B cell (primary cell): ENCODE results near the gene MRPL33. TPM values are rescaled to one million over a fixed set of nuclear protein-coding genes. Genes with fewer than 3 reads are reported as not detected.
"Not testable (repeated sequence)": the region's sequence is repeated elsewhere in the genome, so short reads cannot be mapped to it uniquely, and the experiment has no call there.

Experiments
- ATAC-seq: fragments of 200-7000 bp; cut with Tn5 transposase; one replicate; pipeline ENCODE4 v1.10.0; 2021; ENCODE audit warnings: low read depth, mild to moderate bottlenecking, moderate number of reproducible peaks, moderate library complexity
- CTCF ChIA-PET: fragments of 350-600 bp; sonication (Branson Sonifier 250); formaldehyde crosslinking; loops from one replicate; lab custom pipeline; 2021; ENCODE audit warnings: antibody characterized with exemption, inconsistent platforms; lab: Charles Lee
- POLR2A ChIA-PET: fragments of 350-600 bp; sonication (Branson Sonifier 250); formaldehyde crosslinking; loops from one replicate; lab custom pipeline; 2021; ENCODE audit warnings: antibody characterized with exemption; lab: Charles Lee
- DNase-seq: peaks from one replicate; pipeline ENCODE4 v3.0.0; 2013
- H2AFZ ChIP-seq: 2 replicates; pipeline ENCODE4 v1.6.1; 2012; ENCODE audit warnings: mild to moderate bottlenecking, low read depth, low read length; ENCODE audit not compliant: insufficient read depth, poor library complexity, severe bottlenecking
- H3K27ac ChIP-seq, 2 donors: 1 replicate in 1 of 2; 2 replicates in 1 of 2; pipeline ENCODE4 v1.5.1; 2012 to 2013; ENCODE audit warnings: low read length in 2 of 2, mild to moderate bottlenecking in 2 of 2, moderate library complexity in 1 of 2
- H3K27me3 ChIP-seq, 4 experiments: fragments of 200-600 bp in 1 of 4; sonication (generic) in 1 of 4; replicated peaks in 1 of 4; 1 replicate in 2 of 4; 2 replicates in 2 of 4; pipeline versions ENCODE4 v1.6.1 to v1.7.0; 2013 to 2016; ENCODE audit warnings: low read length in 3 of 4, mild to moderate bottlenecking in 2 of 4, mixed read lengths in 1 of 4, moderate library complexity in 1 of 4; ENCODE audit not compliant: insufficient read depth in 4 of 4, control insufficient read depth in 3 of 4; ENCODE audit errors: control extremely low read depth in 1 of 4
- H3K36me3 ChIP-seq, 2 experiments: replicated peaks in 1 of 2; 1 replicate in 1 of 2; 2 replicates in 1 of 2; pipeline versions ENCODE4 v1.6.1 to v1.7.1; 2013; ENCODE audit warnings: low read length in 1 of 2; ENCODE audit not compliant: insufficient read depth in 2 of 2, control insufficient read depth in 1 of 2; ENCODE audit errors: control extremely low read depth in 1 of 2, extremely low read depth in 1 of 2
- H3K4me1 ChIP-seq, 2 donors: fragments of 200-600 bp in 1 of 2; sonication (generic) in 1 of 2; 1 replicate in 1 of 2; 2 replicates in 1 of 2; pipeline versions ENCODE4 v1.5.1 to v1.6.1; 2013 to 2017; ENCODE audit warnings: low read length in 2 of 2; ENCODE audit not compliant: control insufficient read depth in 2 of 2, insufficient read depth in 2 of 2
- H3K4me2 ChIP-seq: replicated peaks from 2 replicates; pipeline ENCODE3; 2012; ENCODE audit warnings: mild to moderate bottlenecking, low read depth, low read length; ENCODE audit not compliant: poor library complexity, severe bottlenecking
- H3K4me3 ChIP-seq, 5 experiments: fragments of 200-600 bp in 1 of 5; sonication (generic) in 1 of 5; 1 replicate in 3 of 5; 2 replicates in 2 of 5; pipeline versions ENCODE4 v1.5.1 to v1.7.0; 2011 to 2016; ENCODE audit warnings: low read length in 4 of 5, mild to moderate bottlenecking in 4 of 5, low read depth in 2 of 5, control low read depth in 1 of 5, moderate library complexity in 1 of 5; ENCODE audit not compliant: insufficient read depth in 1 of 5; ENCODE audit errors: control extremely low read depth in 1 of 5, extremely low read depth in 1 of 5
- H3K79me2 ChIP-seq: fragments of 200-600 bp; sonication (generic); one replicate; pipeline ENCODE4 v1.6.0; 2016; ENCODE audit warnings: low read length; ENCODE audit not compliant: control insufficient read depth, insufficient read depth
- H3K9ac ChIP-seq: fragments of 200-600 bp; sonication (generic); 2 replicates; pipeline ENCODE4 v1.6.1; 2017; ENCODE audit warnings: mild to moderate bottlenecking, low read length, moderate library complexity
- H3K9me3 ChIP-seq, 3 donors: one replicate each; pipeline versions ENCODE4 v1.6.1 to v1.7.1; 2013; ENCODE audit warnings: low read length in 2 of 3; ENCODE audit not compliant: control insufficient read depth in 2 of 3, insufficient read depth in 1 of 3; ENCODE audit errors: control extremely low read depth in 1 of 3
- H4K20me1 ChIP-seq: 2 replicates; pipeline ENCODE4 v1.6.0; 2012; ENCODE audit warnings: mild to moderate bottlenecking, low read length; ENCODE audit not compliant: insufficient read depth, control insufficient read depth, poor library complexity, severe bottlenecking
- H3K27ac Mint-ChIP-seq: one replicate; pipeline ENCODE4 v1.8.0; 2021; ENCODE audit warnings: mixed read lengths
- H3K27me3 Mint-ChIP-seq: one replicate; pipeline ENCODE4 v1.8.0; 2021; ENCODE audit warnings: mixed read lengths
- H3K4me1 Mint-ChIP-seq: one replicate; pipeline ENCODE4 v1.8.0; 2021; ENCODE audit warnings: mixed read lengths
- H3K4me3 Mint-ChIP-seq: one replicate; pipeline ENCODE4 v1.8.0; 2021; ENCODE audit warnings: mixed read lengths
- H3K9me3 Mint-ChIP-seq: one replicate; pipeline ENCODE4 v1.8.0; 2022; ENCODE audit warnings: mixed read lengths; ENCODE audit not compliant: insufficient read depth
- EZH2 ChIP-seq: IDR thresholded peaks from 2 replicates; pipeline ENCODE4 v1.6.1; 2012; ENCODE audit warnings: borderline replicate concordance, low read depth, mild to moderate bottlenecking, moderate library complexity, low read length; ENCODE audit not compliant: insufficient read depth, poor library complexity, severe bottlenecking
- WGBS: methylation state at CpG from one replicate; pipeline ENCODE4 v1.1.5; 2013; ENCODE audit warnings: missing lambda C conversion rate; ENCODE audit not compliant: insufficient coverage; 5-methylcytosine and 5-hydroxymethylcytosine counted together
- intact Hi-C: fragments of 100-400 bp; cut with micrococcal nuclease; formaldehyde crosslinking; loops from one replicate; pipeline ENCODE4 v1.10.0; 2022
- polyA plus RNA-seq: library from polyadenylated mRNA; depleted of rRNA; stranded (reverse); fragments of >200 nt; gene quantifications from 2 replicates; pipeline ENCODE4 v1.2.3, GENCODE V29; 2012
- total RNA-seq, 2 donors: library from RNA; stranded (reverse); fragments of 120-200 nt in 1 of 2; gene quantifications; 1 replicate in 1 of 2; 2 replicates in 1 of 2; pipeline versions ENCODE4 v1.2.3 to v1.2.4, GENCODE V29; 2013 to 2022
- TF ChIP-seq, protein P1 (sequence below): fragments of 200-600 bp; IDR thresholded peaks from one replicate; pipeline ENCODE4 v1.8.0; 2022; ENCODE audit warnings: antibody characterized with exemption, mild to moderate bottlenecking

The MRPL33 gene
- total and polyA plus RNA-seq, 2 donors (not counting 1 experiment from before 2014, with no cell fraction given): 14.4 to 26.5 TPM

DNA sequence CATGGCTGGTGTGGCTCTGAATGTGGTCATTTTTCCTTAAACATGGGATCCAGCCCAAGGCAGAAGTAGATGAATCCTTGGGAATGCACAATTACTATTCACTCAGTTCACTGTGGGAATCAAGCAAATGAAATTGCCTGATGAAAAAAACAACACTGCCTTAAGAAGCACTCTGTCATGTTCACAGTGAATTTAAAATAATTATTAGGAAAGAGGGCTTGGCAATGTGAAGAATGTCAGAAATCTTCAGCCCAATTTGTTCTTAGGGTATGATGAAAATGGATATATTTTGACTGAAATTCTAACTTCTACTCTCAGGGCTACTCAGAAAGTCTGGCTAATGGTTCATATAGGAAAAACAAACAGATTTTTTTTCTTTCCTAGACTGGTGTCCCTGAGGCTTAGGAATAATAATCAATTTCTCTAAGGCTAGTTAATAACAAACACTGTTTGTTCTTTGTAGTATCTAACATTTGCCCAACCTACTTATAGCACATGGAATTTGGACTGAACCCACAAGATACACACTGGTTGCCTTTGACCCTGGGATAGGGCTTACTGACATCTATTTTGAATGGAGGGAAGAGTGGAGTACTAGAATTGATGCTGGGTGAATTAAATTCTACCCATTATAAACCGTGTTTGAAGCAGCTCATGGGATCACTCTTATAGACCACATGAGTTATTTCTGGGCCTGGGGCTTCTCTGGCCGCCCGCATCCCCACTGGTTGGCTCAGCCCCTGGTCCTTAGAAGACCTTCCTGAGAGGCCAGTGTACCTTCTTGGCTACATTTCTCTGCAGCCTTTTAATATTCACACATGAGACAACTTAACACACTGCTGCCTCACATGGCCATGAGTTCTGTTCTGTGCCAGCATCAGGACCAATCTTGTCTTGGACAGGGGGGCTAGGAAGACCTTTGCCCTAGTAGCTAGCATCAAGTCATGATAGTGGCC, 8.3 kb upstream of the MRPL33 start:
- Mint-ChIP-seq H3K4me3 (no peak overlapping the region), H3K27ac (no peak overlapping the region), H3K9me3 (no peaks in the 10 kb centered on the region), H3K27me3 (peaks cover 32% of the 10 kb centered on the region), H3K4me1 (peaks cover 3% of the 10 kb centered on the region)
- Histone ChIP-seq H3K79me2 (no peaks in the 10 kb centered on the region), H3K27me3 (peaks cover 0 to 16% (median 0%) of the 10 kb centered on the region in 4 experiments), H3K36me3 (no peaks in the 10 kb centered on the region), H3K4me3 (no peak overlapping the region), H3K4me2 (no peak overlapping the region), H3K9me3 (no peaks in the 10 kb centered on the region), H3K9ac (no peak overlapping the region), H3K4me1 (peaks cover 4% of the 10 kb centered on the region in 2 donors), H2AFZ (no peak overlapping the region), H3K27ac (no peak overlapping the region), H4K20me1 (no peaks in the 10 kb centered on the region)
- whole genome bisulfite sequencing: 96% methylated on average over 3 of the region's 3 CpGs
- DNase-seq: no peak
- TF ChIP-seq EZH2: no peak
- TF ChIP-seq, protein P1, sequence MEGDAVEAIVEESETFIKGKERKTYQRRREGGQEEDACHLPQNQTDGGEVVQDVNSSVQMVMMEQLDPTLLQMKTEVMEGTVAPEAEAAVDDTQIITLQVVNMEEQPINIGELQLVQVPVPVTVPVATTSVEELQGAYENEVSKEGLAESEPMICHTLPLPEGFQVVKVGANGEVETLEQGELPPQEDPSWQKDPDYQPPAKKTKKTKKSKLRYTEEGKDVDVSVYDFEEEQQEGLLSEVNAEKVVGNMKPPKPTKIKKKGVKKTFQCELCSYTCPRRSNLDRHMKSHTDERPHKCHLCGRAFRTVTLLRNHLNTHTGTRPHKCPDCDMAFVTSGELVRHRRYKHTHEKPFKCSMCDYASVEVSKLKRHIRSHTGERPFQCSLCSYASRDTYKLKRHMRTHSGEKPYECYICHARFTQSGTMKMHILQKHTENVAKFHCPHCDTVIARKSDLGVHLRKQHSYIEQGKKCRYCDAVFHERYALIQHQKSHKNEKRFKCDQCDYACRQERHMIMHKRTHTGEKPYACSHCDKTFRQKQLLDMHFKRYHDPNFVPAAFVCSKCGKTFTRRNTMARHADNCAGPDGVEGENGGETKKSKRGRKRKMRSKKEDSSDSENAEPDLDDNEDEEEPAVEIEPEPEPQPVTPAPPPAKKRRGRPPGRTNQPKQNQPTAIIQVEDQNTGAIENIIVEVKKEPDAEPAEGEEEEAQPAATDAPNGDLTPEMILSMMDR: no peak
- no peak for ATAC-seq
- CTCF ChIA-PET: interaction anchor here (1.3 kb wide), 1 partner anchor 59 kb away, joined by 3 read pairs; no protein-coding TSS in a partner anchor
- intact Hi-C loops: no loop called here
- POLR2A ChIA-PET: no interaction called here

DNA sequence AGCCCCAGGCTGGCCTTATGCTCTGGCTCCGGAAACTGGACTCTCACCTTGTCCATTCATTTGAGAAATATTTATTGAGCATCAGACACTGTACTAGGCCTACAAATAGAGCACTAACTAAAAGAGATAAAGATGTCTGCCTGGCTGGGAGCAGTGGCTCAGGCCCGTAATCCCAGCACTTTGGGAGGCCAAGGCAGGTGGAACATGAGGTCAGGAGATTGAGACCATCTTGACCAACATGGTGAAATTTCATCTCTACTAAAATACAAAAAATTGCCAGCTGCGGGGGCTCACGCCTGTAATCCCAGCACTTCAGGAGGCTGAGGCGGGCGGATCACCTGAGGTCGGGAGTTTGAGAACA, 7.6 kb upstream of the MRPL33 start:
- intact Hi-C loops: no loop called here
- Mint-ChIP-seq H3K4me3 (no peak overlapping the region), H3K27ac (no peak overlapping the region), H3K27me3 (peaks cover 32% of the 10 kb centered on the region), H3K9me3 (no peaks in the 10 kb centered on the region), H3K4me1 (peaks cover 3% of the 10 kb centered on the region)
- Histone ChIP-seq H3K9ac (no peak overlapping the region), H2AFZ (no peak overlapping the region), H3K4me3 (no peak overlapping the region), H3K4me1 (peaks cover 4% of the 10 kb centered on the region in 2 donors), H3K27ac (no peak overlapping the region), H3K27me3 (peaks cover 0 to 22% (median 0%) of the 10 kb centered on the region in 4 experiments), H4K20me1 (no peaks in the 10 kb centered on the region), H3K36me3 (no peaks in the 10 kb centered on the region), H3K9me3 (no peaks in the 10 kb centered on the region), H3K4me2 (no peak overlapping the region), H3K79me2 (no peaks in the 10 kb centered on the region)
- ATAC-seq: no peak
- CTCF ChIA-PET: interaction anchor here (1.3 kb wide), 1 partner anchor 60 kb away, joined by 3 read pairs; no protein-coding TSS in a partner anchor
- POLR2A ChIA-PET: no interaction called here
- DNase-seq: no peak
- WGBS: 95% methylated on average over 7 of the region's 7 CpGs
- TF ChIP-seq, protein P1: no peak
- TF ChIP-seq EZH2: no peak

DNA sequence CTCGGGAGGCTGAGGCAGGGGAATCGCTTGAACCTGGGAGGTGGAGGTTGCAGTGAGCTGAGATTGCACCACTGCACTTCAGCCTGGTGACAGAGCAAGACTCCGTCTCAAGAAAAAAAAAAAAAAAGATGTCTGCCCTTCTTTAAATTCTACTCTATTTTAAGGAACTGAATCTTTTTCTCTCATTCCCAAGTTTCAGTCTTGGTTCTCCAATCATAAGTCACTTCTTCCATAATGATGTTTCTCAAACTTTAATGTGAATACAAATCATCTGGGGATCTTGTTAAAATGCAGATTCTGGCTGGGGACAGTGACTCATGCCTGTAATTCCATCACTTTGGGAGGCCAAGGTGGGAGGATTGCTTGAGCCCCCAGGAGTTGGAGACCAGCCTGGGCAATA, 7.0 kb upstream of the MRPL33 start:
- CTCF ChIA-PET, H3K4me2 ChIP-seq, H3K9ac ChIP-seq, H3K27ac Mint-ChIP-seq, H3K9me3 ChIP-seq, H3K27ac ChIP-seq, intact Hi-C loops, DNase-seq, H3K4me3 ChIP-seq, H2AFZ ChIP-seq, H3K4me1 Mint-ChIP-seq, ATAC-seq, H3K36me3 ChIP-seq, POLR2A ChIA-PET, H3K4me3 Mint-ChIP-seq, H3K9me3 Mint-ChIP-seq, H3K4me1 ChIP-seq, H4K20me1 ChIP-seq, H3K79me2 ChIP-seq: not testable (repeated sequence)
- peaks cover 0 to 24% (median 0%) of the 10 kb centered on the region in 4 experiments for H3K27me3 ChIP-seq
- peaks cover 32% of the 10 kb centered on the region for H3K27me3 Mint-ChIP-seq
- WGBS: 100% methylated on average over 1 of the region's 3 CpGs
